OCI-LY7 (cell line): Measurements from ENCODE around the gene DTX4.

Experiments
- CTCF ChIP-seq: fragments of 200-600 bp; sonication (generic); conservative IDR thresholded peaks from 2 replicates; pipeline ENCODE4 v1.5.1; 2014; ENCODE audit warnings: mild to moderate bottlenecking, antibody characterized with exemption, low read length, moderate library complexity, mixed read lengths
- EZH2phosphoT487 ChIP-seq: fragments of 200-600 bp; sonication (generic); IDR thresholded peaks from 2 replicates; pipeline ENCODE4 v1.6.1; 2018; ENCODE audit warnings: low read depth, borderline replicate concordance, mild to moderate bottlenecking, mixed run types, antibody characterized with exemption, low read length, moderate library complexity, mixed read lengths

- no peak for TF ChIP-seq CTCF
- TF ChIP-seq EZH2phosphoT487: no peak
These were observed 52.5 kb downstream of the DTX4 start for GRCh38 chr11:59224351-59224928.
